HG02798 (cell line): ENCODE data around the gene PPM1J.
A peak's percentile ranks its signal among the peaks of the same experiment; 100 is the strongest.
"Not testable (repeated sequence)": the region's sequence is repeated elsewhere in the genome, so short reads cannot be mapped to it uniquely, and the experiment has no call there.

Experiments used
- ATAC-seq: cut with Tn5 transposase; IDR thresholded peaks from one replicate; pipeline ENCODE4 v1.9.1; 2021; ENCODE audit warnings: mild to moderate bottlenecking; ENCODE audit not compliant: unreplicated experiment, poor library complexity

Gene PPM1J, protein sequence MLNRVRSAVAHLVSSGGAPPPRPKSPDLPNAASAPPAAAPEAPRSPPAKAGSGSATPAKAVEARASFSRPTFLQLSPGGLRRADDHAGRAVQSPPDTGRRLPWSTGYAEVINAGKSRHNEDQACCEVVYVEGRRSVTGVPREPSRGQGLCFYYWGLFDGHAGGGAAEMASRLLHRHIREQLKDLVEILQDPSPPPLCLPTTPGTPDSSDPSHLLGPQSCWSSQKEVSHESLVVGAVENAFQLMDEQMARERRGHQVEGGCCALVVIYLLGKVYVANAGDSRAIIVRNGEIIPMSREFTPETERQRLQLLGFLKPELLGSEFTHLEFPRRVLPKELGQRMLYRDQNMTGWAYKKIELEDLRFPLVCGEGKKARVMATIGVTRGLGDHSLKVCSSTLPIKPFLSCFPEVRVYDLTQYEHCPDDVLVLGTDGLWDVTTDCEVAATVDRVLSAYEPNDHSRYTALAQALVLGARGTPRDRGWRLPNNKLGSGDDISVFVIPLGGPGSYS

DNA sequence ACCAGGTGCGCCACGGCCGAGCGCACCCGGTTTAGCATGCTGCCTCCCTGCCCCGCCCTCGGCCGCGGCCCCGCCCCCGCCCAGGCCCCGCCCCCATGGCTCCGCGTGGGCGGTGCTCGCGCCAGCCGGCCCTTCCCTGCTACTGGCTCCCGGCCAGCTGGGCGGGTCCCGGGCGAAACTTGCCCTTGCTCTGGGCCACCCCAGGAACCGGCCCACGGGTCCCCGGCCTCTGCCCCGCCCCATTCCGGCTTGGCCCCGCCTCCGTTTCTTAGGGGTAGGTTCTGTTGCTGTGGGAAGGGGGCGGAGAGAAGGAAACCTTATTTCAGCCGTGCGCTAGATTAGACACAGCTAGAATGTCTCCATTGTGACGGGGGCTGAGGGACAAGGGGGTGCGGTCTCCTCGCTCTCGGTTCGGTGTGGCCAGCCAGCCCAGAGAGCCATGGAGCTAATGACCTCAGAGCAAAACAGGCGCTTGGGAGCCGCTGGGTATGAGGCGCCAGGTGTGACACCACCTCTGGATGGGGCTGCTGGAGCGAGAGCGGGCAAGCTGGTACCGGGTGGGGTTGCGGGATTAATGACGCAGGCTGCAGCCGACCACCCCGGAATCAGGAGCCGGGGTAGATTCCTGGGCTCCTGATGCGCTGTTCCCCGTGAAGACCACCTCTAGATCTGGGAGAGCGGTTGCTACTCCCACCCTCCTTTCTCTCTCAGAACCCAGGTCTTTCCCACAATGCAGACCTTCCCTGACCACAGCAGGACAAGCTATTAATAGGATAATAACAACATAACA, at the start of gene PPM1J:
TSS of gene PPM1J (minus strand) at position 69 of the 790 bp plus-strand sequence. CDS start at position 38, 31 bp downstream.
- ATAC-seq, result peak; percentile 84

DNA sequence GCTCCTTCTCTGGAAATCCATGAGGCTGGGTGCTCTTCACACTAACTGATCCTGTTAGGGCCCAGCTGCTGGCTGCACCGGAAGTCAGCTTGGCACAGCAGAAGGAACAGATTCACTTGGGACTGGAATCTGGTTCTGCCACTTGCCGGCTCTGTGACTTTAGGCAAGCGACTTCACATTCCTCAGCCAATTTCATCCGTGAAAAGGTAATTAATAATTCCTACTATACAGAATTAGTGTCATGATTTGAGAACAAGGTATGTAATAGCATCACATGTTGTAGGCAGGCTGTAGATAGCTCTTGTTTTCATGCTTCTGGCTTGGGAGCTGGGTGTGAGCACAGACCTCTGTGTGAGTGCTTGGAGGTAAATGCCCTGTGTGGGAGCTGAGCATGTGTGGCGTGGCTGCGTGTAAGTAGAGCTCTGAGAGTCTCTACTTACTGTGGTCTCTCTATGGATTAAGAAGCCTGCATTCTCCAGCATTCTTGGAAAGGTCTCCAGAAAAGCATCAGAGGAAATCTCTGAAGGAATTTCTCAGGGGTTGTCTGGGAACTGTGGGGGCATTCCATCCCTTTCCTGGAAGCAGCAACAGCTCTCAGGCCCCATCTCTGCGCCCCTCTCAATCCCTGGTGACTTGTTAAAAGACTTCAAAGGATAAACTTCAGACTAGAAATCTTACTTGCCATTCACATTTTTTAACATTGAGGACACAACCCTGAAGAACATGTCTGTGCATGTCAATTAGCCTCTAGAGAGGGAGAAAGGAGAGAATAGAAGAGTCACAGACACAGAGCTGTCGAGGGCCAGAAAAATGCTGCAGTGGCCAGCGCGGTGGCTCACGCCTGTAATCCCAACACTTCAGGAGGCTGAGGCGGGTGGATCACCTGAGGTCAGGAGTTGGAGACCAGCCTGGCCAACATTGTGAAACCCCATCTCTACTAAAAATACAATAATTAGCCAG, 47.7 kb upstream of the PPM1J start:
- ATAC-seq, result no peak

DNA sequence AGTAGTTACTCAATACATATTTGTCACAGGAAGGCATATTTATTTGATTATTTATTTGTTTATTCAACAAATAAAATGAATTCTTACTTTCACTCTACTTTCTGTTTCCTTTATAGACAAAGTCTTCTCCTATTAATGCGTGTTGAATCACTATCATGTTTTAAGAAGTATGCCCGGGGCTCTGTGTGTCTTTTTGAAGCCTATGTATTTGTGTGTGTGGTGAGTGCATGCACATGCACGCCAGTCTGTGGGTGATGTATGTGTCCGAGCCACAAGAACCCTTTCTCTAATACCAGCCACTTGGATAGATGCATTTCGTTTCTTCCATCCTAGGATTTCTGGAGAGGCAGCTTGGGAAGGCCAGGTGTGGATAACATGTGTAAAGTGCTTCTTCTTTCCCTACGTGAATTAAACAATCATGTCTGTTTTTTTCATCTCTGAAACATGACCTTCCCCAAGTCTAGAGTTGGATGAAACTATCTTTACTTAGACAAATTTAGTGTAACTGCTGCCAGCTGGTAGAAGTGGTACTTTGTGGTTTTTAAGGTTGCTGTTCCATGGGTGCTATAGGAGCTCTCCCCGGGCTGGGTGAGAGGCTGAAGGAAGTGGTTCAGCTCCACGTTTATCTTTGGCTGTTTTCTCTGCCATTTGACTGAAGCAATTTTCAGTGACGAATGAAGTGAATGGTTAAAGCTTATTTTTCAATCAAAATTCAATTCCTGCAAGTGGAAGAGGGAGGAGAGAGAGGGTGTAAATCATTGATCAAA, 46.8 kb upstream of the PPM1J start:
- ATAC-seq, result no peak

DNA sequence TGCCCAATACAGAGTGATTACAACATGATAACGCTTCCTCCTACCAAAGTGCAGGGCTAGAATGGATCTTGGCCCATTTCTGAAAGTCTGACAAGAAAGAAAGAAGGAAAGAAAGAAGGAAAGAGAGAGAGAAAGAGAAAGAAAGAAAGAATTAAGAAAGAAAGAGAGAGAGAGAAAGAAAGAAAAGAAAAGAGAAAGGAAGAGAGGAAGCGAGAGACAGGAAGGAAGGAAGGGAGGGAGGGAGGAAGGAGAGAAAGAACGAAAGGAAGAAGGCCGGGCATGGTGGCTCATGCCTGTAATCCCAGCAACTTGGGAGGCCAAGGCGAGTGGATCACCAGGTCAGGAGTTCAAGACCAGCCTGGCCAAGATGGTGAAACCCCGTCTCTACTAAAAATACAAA, 44.1 kb upstream of the PPM1J start:
- ATAC-seq, result no peak

DNA sequence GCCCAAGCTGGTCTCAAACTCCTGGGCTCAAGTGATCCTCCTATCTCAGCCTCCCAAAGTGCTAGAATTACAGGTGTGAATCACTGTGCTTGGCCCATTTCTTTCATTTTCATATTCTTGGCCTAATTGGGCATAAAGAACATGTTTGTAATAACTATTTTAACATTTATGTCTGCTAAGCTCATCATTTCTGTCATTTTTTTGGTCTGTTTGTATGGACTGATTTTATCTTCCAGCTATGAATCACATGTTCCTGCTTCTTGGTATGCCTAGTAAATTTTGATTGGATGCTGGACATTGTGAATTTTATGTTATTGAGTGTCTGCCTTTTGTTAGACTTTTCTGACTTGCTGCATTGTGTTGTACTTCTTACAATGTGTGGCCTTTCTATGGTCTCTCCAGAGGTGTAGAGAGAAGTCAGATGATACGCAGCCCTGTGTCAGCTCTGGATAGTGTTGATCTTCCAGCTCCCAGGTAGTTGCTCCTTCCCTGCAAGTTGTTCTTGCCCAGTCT, 39.0 kb upstream of the PPM1J start:
- ATAC-seq, result no peak

DNA sequence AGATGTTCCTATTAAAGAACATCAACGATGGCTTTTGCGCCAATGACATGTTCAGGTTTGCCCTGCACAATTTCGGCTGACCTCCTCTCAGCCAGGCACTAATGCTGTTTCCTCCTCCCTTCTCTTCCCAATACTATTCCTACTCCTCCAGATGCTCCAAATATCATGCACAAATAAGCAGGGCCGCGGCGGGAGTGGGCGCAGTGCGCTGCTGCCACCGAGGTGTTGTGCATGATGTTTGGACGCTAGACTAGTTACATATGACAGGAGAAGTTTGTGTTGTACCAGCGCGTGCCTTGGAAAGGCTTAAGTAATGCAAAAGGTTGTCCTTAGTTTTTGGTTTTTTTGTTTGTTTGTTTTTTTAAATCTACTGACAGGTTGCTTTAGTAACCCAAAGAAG, 33.3 kb upstream of the PPM1J start:
- ATAC-seq, result no peak

DNA sequence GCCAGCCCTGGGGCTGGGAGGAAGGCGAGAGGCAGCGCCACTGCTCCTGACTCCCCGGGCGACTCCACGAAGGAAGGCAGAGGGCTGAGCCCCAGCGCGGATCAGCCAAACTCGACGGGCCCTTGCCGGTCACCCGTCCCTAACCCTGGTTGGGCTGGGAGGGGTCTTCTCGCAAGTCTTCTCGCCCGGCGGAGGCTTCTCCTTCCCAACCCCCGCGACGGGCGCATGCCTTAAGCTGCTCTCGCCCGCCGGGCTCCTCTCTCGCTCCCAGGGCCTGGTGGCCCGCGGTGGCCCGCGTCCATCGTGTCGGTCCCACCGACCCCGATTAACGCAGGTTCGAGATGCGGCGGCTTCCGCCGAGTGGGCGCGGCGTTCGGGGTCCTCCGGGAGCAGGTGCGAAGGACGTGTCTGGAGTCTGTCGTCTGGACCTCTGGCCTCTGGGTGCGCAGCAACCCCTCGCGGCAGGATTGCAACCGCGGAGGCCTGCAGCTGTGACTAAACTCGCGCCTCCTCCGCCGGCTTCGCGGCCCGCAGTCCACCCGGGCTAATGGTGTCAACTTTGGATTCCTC, 29.0 kb upstream of the PPM1J start:
- ATAC-seq, result no peak

DNA sequence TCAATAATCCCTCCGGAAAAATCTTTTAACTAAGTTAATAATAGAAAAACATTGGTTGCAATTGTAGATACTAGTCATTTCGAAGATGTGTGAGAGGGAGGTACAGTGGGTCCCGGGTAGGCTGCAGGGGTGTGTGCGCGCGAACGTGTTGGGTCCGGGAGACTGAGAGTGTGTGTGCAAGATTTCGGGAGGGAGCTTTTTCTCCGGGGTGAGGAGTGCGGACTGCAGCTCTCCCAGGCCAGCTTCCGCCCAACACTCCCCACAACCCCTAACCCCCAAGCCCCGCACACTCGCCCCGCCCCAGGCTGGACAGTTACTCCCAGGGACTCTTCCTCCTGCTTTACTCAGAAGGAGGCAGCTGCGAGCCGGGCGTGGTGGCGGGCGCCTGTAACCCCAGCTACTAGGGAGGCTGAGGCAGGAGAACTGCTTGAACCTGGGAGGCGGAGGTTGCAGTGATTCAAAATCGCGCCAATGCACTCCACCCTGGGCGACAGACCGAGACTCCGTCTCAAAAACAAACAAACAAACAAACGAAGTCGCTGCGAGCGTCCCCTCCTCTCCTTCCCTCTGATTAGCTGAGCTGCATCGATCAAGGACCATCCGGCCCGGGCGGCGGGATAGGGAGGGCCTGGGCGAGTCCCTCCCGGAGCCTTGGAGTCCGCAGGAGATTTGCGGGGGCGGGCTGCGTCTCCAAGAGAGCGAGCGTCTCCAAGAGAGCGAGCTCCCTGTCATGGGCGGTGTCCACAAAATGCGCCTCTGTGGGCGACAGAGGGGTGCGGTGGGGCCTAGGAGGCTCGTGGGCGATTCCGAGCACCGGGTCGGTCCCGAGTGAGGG, 28.3 kb upstream of the PPM1J start:
- no peak for ATAC-seq

DNA sequence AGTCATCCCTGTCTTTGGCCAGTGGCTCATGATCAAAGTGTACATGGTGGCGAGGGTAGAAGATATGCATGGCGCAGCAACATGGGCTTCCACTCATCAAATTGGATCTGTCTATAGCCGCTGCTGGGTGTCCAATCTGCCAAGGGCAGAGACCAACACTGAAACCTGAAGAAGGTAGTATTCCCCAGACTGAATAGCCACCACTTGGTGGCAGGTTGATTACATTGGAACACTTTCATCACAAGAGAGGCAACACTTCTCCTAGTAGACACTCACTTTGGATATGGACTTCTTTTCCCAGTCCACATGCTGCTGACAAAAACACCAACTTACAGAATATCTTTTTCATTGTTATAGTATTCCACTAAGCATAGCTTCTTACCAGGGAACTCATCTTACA, 22.4 kb upstream of the PPM1J start:
- no peak for ATAC-seq

DNA sequence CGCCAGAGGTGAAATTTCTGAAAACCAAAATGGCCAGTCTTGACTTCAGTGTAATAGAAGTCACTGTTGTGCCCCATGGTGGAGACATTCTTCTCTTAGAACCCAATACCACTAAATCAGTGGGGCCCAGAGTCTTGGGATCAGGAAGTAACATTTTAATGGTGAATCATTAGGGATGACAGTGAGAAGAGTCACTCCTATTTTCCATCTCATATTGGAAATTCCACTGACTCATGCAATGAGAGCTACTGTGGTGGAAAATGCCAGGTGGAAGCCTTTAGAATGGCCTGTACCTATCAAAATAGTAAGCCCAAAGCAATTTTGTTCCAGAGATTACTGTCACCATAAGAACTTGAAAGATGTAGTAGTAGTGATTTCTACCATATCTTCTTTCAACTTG, 20.6 kb upstream of the PPM1J start:
- no peak for ATAC-seq

DNA sequence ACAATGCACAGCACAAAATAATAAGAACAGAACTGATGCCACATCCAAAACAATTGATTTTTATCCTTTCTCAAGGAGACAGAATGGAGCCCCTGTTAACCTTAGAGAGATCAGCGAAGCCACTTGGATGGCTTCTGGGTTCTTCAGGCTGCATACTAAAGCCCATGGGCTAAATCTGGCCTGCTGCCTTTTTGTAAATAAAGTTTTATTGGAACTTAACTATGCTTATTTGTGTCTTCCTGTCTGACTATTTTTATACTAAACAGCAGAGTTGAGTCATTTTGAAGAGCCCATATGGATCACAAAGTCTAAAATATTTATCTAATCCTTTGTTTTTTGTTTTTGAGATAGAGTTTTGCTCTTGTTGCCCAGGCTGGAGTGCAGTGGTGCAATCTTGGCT, 16.3 kb upstream of the PPM1J start:
- no peak for ATAC-seq

DNA sequence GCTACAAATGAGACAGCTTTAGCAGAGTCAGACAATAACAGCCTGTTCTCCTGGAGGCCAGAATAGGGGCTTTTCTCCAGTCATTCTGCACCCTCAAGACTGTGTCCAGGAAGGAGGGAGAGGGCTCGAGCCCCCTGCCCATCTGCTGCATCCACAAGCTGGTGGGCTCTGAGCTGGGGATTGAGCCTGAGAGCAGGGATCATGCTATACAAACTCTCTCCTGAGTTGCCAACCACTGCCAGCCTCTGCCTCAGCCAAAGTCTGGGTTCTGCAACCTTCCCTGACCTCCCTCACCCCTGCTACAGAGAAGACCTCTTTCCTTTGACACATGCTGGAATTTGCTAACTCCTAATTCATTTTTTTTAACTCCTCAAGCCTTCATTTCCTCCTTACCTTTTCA, 14.8 kb upstream of the PPM1J start:
- ATAC-seq, result no peak

DNA sequence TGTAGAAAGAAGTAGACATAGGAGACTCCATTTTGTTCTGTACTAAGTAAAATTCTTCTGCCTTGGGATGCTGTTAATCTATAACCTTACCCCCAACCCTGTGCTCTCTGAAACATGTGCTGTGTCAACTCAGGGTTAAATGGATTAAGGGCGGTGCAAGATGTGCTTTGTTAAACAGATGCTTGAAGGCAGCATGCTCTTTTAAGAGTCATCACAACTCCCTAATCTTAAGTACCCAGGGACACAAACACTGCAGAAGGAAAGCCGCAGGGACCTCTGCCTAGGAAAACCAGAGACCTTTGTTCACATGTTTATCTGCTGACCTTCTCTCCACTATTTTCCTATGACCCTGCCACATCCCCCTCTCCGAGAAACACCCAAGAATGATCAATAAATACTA, 13.9 kb upstream of the PPM1J start:
- ATAC-seq, result not testable (repeated sequence)

DNA sequence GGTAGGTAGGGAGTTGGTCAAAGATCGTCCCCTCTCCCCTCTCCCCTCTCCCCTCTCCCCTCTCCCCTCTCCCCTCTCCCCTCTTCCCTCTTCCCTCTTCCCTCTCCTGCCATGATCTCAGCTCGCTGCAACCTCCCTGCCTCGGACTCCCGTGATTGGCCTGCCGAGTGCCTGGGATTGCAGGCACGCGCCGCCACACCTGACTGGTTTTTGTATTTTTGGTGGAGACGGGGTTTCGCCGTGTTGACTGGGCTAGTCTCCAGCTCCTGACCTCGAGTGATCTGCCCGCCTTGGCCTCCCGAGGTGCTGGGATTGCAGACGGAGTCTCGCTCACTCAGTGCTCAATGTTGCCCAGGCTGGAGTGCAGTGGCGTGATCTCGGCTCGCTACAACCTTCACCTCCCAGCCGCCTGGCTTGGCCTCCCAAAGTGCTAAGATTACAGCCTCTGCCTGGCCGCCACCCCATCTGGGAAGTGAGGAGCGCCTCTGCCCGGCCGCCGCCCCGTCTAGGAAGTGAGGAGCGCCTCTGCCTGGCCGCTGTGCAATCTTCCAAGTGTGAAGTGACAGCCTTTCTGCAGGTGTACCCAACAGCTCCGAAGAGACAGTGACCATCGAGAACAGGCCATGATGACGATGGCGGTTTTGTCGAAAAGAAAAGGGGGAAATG, 13.3 kb upstream of the PPM1J start:
- ATAC-seq, result not testable (repeated sequence)

DNA sequence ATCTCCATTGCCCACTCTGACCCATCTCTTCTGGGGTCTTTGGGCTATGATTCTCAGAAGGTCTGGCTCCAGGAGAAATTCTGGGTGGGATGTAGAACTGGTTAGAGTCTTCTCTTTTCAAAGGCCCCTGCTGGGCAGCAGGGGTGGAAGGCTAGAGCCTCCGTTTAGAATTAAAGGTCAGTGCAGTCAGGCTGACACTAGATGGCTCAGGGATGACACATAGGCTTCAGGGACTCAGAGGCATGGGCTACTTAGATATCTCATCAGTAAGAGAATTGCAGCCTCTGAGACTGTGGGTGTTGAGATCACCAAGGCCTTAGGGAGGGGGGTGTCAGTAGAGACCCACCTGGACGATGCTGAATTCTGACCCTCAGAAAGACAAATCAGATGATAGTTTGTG, 12.6 kb upstream of the PPM1J start:
- ATAC-seq, result no peak

DNA sequence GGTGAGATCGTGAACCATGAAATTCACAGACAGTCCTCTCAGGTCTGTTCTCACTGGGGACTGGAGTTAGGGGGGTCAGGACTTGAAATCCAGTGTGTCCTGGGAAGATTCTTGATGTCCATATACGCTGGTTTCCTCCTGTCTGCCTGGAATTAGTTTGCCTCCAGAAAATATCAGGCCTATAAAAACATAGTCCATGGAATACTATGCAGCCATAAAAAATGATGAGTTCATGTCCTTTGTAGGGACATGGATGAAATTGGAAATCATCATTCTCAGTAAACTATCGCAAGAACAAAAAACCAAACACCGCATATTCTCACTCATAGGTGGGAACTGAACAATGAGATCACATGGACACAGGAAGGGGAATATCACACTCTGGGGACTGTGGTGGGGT, 9.1 kb upstream of the PPM1J start:
- not testable (repeated sequence) for ATAC-seq

DNA sequence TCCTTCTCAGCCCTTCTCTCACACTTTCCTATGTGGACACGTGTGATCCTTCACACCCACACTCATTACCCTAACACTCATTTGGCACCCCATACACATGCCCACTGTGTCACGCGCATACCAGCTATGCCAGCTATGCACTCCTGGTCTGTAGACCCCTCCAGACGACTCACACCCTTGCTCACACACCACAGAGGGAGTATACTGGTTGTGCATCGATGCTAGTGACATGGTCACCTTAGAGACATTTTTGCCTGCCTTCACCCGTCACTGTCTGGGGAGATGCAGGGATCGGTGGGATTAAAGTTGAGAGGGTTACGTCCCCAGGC, 8.3 kb upstream of the PPM1J start:
- ATAC-seq, result no peak
